ENCODE measurements around the gene GNAQ. TPM values are rescaled to one million over a fixed set of nuclear protein-coding genes. Genes with fewer than 3 reads are reported as not detected.

GNAQ gene
- total and polyA plus RNA-seq, 2 donors from 2014 or later, result 16.2 to 83.4 TPM

- peak overlapping the region; percentile 94 to 95 for H3K27ac ChIP-seq (ENCODE audit: low read depth in 2 of 2, low read length in 2 of 2)
- H3K9me3 ChIP-seq (ENCODE audit: control insufficient read depth in 2 of 3, insufficient read depth in 1 of 3, low read length in 3 of 3), result no peaks in the 10 kb centered on the region
- H3K4me3 ChIP-seq (ENCODE audit: low read length in 3 of 3), result peak overlapping the region; percentile 70 to 94 (median 84)
- FAIRE-seq (no peak), DNase-seq (peak; percentile 76 to 88 (median 83))
- peak overlapping the region; percentile 63 to 86 (median 83) for H3K9ac ChIP-seq (ENCODE audit: low read length in 3 of 3)
- no peaks in the 10 kb centered on the region for H3K27me3 ChIP-seq (ENCODE audit: control insufficient read depth, insufficient read depth, low read length)
- TF ChIP-seq CTCF (IDR thresholded peaks at IDR 0.05; ENCODE audit: borderline replicate concordance, extremely low read depth, insufficient read depth), result no peak
- H3K36me3 ChIP-seq (ENCODE audit: control insufficient read depth in 2 of 3, insufficient read depth in 3 of 3, low read length in 3 of 3), result no peaks in the 10 kb centered on the region
- intact Hi-C loops (cut with DNase I), result no loop called here
- peaks cover 4 to 11% (median 9%) of the 10 kb centered on the region in 3 donors for H3K4me1 ChIP-seq (ENCODE audit: control insufficient read depth in 2 of 3, insufficient read depth in 2 of 3, low read depth in 1 of 3, low read length in 3 of 3)
Observed at GRCh38 chr9:78030553-78031443, 813 bp downstream of the GNAQ start.

- TF ChIP-seq CTCF (IDR thresholded peaks at IDR 0.05; ENCODE audit: borderline replicate concordance, extremely low read depth, insufficient read depth), result no peak
- H3K4me3 ChIP-seq (ENCODE audit: low read length in 3 of 3), result peak overlapping the region; percentile 70 to 94 (median 84)
- H3K36me3 ChIP-seq (ENCODE audit: control insufficient read depth in 2 of 3, insufficient read depth in 3 of 3, low read length in 3 of 3), result no peaks in the 10 kb centered on the region
- FAIRE-seq (no peak), DNase-seq (peak in 2 of 5 donors; percentile 26 to 56)
- no peaks in the 10 kb centered on the region for H3K27me3 ChIP-seq (ENCODE audit: control insufficient read depth, insufficient read depth, low read length)
- intact Hi-C loops (cut with DNase I), result no loop called here
- H3K27ac ChIP-seq (ENCODE audit: low read depth in 2 of 2, low read length in 2 of 2), result peak overlapping the region; percentile 94 to 95
- peaks cover 4 to 14% (median 12%) of the 10 kb centered on the region in 3 donors for H3K4me1 ChIP-seq (ENCODE audit: control insufficient read depth in 2 of 3, insufficient read depth in 2 of 3, low read depth in 1 of 3, low read length in 3 of 3)
- H3K9ac ChIP-seq (ENCODE audit: low read length in 3 of 3), result peak overlapping the region; percentile 63 to 86 (median 83)
- H3K9me3 ChIP-seq (ENCODE audit: control insufficient read depth in 2 of 3, insufficient read depth in 1 of 3, low read length in 3 of 3), result no peaks in the 10 kb centered on the region
Observed at GRCh38 chr9:78030296-78030552, 1.4 kb downstream of the GNAQ start.

DNA sequence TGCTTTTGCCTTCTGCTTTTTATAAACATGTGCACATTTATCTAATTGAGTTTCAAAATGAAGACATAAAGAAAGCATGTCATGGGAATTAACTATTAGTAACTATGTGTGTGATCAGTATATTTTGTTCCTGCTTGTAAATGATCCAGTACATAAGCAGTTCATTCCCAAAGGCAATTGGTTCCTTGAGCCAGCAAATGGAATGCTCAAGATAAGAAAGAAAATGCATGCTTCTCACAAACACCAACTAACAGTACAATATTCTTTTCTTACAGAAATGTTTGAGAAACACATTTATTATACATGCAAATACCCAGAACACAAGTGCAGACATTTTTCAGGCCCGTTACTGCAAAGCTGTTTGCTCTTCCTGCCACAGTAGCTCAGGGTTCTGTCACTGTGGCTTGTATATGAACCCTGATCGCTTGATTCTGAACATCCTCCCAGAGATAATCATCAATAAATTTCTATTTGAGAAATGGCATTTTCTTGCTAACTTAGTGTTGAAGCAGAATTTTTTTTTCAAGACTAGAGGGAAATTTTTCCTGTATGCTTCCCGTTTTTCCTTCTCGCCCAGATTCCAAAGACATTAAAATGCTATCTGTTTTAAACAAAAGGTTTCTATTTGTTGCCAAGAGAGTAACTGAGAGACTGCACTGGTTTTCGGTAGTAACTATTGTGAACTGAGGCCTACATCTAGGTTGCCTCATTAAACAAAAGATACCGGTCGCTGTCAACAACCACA is 1.9 kb downstream of the GNAQ start:
- no peaks in the 10 kb centered on the region for H3K9me3 ChIP-seq (ENCODE audit: control insufficient read depth in 2 of 3, insufficient read depth in 1 of 3, low read length in 3 of 3)
- no peaks in the 10 kb centered on the region for H3K27me3 ChIP-seq (ENCODE audit: control insufficient read depth, insufficient read depth, low read length)
- TF ChIP-seq CTCF (IDR thresholded peaks at IDR 0.05; ENCODE audit: borderline replicate concordance, extremely low read depth, insufficient read depth), result no peak
- DNase-seq (peak in 1 of 5 donors; percentile 32), FAIRE-seq (no peak)
- no peaks in the 10 kb centered on the region for H3K36me3 ChIP-seq (ENCODE audit: control insufficient read depth in 2 of 3, insufficient read depth in 3 of 3, low read length in 3 of 3)
- H3K4me1 ChIP-seq (ENCODE audit: control insufficient read depth in 2 of 3, insufficient read depth in 2 of 3, low read depth in 1 of 3, low read length in 3 of 3), result peaks cover 4 to 16% (median 12%) of the 10 kb centered on the region in 3 donors
- H3K27ac ChIP-seq (ENCODE audit: low read depth in 2 of 2, low read length in 2 of 2), result peak overlapping the region; percentile 94 to 95
- H3K9ac ChIP-seq (ENCODE audit: low read length in 3 of 3), result peak overlapping the region; percentile 63 to 86 (median 83)
- intact Hi-C loops (cut with DNase I), result no loop called here
- H3K4me3 ChIP-seq (ENCODE audit: low read length in 3 of 3), result peak overlapping the region; percentile 70 to 94 (median 84)
